Epithelial cell of esophagus (primary cell): ENCODE results near the gene CDH12.
"Not testable (repeated sequence)": the region's sequence is repeated elsewhere in the genome, so short reads cannot be mapped to it uniquely, and the experiment has no call there.

ENCODE experiments used
- DNase-seq: peaks from one replicate; pipeline ENCODE4 v3.0.0; 2010; ENCODE audit warnings: low read depth
- H3K4me3 ChIP-seq: 2 replicates; pipeline ENCODE4 v1.5.1; 2011; ENCODE audit warnings: mild to moderate bottlenecking, low read length, control low read depth
- TF ChIP-seq, protein P1 (sequence below): IDR thresholded peaks from 2 replicates; pipeline ENCODE4 v1.5.1; 2011; ENCODE audit warnings: low read depth, mild to moderate bottlenecking, low read length, control low read depth, inconsistent platforms; ENCODE audit not compliant: insufficient read depth; ENCODE audit errors: missing control alignments

The CDH12 gene

GRCh38 chr5:22316294-22316693, 536.9 kb downstream of the CDH12 start:
- DNase-seq: no peak
- TF ChIP-seq, protein P1, sequence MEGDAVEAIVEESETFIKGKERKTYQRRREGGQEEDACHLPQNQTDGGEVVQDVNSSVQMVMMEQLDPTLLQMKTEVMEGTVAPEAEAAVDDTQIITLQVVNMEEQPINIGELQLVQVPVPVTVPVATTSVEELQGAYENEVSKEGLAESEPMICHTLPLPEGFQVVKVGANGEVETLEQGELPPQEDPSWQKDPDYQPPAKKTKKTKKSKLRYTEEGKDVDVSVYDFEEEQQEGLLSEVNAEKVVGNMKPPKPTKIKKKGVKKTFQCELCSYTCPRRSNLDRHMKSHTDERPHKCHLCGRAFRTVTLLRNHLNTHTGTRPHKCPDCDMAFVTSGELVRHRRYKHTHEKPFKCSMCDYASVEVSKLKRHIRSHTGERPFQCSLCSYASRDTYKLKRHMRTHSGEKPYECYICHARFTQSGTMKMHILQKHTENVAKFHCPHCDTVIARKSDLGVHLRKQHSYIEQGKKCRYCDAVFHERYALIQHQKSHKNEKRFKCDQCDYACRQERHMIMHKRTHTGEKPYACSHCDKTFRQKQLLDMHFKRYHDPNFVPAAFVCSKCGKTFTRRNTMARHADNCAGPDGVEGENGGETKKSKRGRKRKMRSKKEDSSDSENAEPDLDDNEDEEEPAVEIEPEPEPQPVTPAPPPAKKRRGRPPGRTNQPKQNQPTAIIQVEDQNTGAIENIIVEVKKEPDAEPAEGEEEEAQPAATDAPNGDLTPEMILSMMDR: no peak
- H3K4me3 ChIP-seq: no peak overlapping the region

DNA sequence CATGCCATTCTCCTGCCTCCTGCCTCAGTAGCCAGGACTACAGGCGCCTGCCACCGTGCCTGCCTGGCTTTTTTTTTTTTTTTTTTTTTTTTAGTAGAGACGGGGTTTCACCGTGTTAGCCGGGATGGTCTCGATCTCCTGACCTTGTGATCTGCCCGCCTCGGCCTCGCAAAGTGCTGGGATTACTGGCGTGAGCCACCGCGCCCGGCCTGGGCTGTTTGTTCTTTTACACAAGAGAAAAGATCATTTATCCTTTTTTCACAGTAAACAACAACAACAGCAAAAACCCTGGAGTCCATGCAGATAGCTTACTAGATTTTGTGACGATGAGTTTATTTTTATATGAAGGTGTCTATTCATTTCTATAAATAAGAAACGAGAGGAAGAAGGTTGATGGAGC, 538.1 kb downstream of the CDH12 start:
- DNase-seq: not testable (repeated sequence)

DNA sequence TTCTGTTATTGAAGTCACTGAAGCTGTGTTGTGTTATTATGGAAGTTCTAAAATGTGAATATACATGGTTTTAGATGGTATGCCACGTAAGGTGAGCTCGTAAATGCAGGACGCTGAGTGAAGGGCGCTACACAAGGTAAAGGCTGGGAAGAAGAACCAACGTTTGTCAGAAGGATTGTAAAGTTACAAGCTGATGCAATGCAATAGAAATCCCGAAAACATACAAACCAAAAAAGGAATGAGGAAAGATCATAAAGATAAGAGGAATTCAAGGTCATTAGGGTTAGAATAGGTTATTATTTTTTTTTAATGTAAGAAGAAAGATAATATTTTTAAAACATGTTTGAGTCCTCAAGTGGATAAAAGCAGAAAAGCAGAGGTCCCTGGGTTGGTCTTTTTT, 538.6 kb downstream of the CDH12 start:
- TF ChIP-seq, protein P1: no peak
- no peak overlapping the region for H3K4me3 ChIP-seq
- no peak for DNase-seq

More for the DNA sequence above, 538.1 kb downstream of the CDH12 start:
- H3K4me3 ChIP-seq: not testable (repeated sequence)

- TF ChIP-seq, protein P1: no peak
- no peak for DNase-seq
- no peak overlapping the region for H3K4me3 ChIP-seq
Observed at GRCh38 chr5:22306011-22306410, 547.1 kb downstream of the CDH12 start.

- DNase-seq: no peak
- TF ChIP-seq, protein P1: no peak
- no peak overlapping the region for H3K4me3 ChIP-seq
Observed at GRCh38 chr5:22295832-22296231, 557.3 kb downstream of the CDH12 start.

- TF ChIP-seq, protein P1: no peak
- H3K4me3 ChIP-seq: no peak overlapping the region
- no peak for DNase-seq
Observed at GRCh38 chr5:22293147-22293546, 560.0 kb downstream of the CDH12 start.

DNA sequence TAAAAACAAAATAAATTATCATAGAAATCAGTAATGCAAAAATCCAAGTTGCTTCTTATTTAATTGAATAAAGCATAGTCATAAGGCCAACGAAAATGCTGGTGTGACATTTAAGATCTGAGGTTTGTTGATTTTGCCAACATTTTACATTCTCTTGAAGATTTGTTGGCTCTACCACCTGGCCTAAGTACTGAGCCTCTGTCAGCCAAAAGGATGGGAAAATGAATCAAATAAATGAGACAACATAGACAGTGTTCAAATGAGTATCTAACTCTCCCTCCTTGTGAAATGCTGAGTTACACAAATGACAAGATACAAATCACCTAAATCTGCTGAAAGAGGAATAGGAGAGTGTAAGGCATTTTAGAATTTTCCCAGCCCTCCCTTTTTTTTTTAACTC, 575.0 kb downstream of the CDH12 start:
- no peak overlapping the region for H3K4me3 ChIP-seq
- no peak for DNase-seq
- TF ChIP-seq, protein P1: no peak
